Right atrium auricular region (tissue), 2 donors: ENCODE results near the gene SLITRK3. TPM values are rescaled to one million over a fixed set of nuclear protein-coding genes. Genes with fewer than 3 reads are reported as not detected.
A peak's percentile ranks its signal among the peaks of the same experiment; 100 is the strongest.

ENCODE experiments used
- DNase-seq: peaks from one replicate; pipeline ENCODE4 v3.0.0-alpha.2; 2019; ENCODE audit warnings: low spot score
- H3K27ac ChIP-seq, 2 donors: fragments of 200-600 bp; sonication (generic); 1 replicate in 1 of 2; 2 replicates in 1 of 2; pipeline ENCODE4 v1.5.1; 2016 to 2019
- H3K27me3 ChIP-seq, 2 donors: fragments of 200-600 bp; sonication (generic); one replicate each; pipeline versions ENCODE4 v1.5.1 to v1.6.0; 2017 to 2019
- H3K36me3 ChIP-seq: fragments of 200-600 bp; sonication (generic); one replicate; pipeline ENCODE4 v1.5.1; 2016
- H3K4me1 ChIP-seq, 2 donors: fragments of 200-600 bp; sonication (generic); one replicate each; pipeline versions ENCODE4 v1.5.1 to v1.6.0; 2017 to 2019
- H3K4me3 ChIP-seq, 2 donors: fragments of 200-600 bp; sonication (generic); 1 replicate in 1 of 2; 2 replicates in 1 of 2; pipeline ENCODE4 v1.5.1; 2017 to 2019; ENCODE audit warnings: mild to moderate bottlenecking in 1 of 2, moderate library complexity in 1 of 2
- H3K9me3 ChIP-seq, 2 donors: fragments of 200-600 bp; sonication (generic); one replicate each; pipeline ENCODE4 v1.5.1; 2019
- total RNA-seq, 2 donors: library from RNA; depleted of rRNA; stranded (reverse); fragments of >200 nt; gene quantifications; one replicate each; pipeline ENCODE4 v1.1.0, GENCODE V29; 2016
- TF ChIP-seq, protein P1 (sequence below), 2 donors: fragments of 200-600 bp; sonication (generic); IDR thresholded peaks; one replicate each; pipeline ENCODE4 v1.5.1; 2019; ENCODE audit warnings: antibody characterized with exemption in 2 of 2

The SLITRK3 gene, protein sequence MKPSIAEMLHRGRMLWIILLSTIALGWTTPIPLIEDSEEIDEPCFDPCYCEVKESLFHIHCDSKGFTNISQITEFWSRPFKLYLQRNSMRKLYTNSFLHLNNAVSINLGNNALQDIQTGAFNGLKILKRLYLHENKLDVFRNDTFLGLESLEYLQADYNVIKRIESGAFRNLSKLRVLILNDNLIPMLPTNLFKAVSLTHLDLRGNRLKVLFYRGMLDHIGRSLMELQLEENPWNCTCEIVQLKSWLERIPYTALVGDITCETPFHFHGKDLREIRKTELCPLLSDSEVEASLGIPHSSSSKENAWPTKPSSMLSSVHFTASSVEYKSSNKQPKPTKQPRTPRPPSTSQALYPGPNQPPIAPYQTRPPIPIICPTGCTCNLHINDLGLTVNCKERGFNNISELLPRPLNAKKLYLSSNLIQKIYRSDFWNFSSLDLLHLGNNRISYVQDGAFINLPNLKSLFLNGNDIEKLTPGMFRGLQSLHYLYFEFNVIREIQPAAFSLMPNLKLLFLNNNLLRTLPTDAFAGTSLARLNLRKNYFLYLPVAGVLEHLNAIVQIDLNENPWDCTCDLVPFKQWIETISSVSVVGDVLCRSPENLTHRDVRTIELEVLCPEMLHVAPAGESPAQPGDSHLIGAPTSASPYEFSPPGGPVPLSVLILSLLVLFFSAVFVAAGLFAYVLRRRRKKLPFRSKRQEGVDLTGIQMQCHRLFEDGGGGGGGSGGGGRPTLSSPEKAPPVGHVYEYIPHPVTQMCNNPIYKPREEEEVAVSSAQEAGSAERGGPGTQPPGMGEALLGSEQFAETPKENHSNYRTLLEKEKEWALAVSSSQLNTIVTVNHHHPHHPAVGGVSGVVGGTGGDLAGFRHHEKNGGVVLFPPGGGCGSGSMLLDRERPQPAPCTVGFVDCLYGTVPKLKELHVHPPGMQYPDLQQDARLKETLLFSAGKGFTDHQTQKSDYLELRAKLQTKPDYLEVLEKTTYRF
- 1 to 10 TPM in 1 of 2 donors, under 1 TPM in 1; 0.19 to 1.9 TPM for total RNA-seq

DNA sequence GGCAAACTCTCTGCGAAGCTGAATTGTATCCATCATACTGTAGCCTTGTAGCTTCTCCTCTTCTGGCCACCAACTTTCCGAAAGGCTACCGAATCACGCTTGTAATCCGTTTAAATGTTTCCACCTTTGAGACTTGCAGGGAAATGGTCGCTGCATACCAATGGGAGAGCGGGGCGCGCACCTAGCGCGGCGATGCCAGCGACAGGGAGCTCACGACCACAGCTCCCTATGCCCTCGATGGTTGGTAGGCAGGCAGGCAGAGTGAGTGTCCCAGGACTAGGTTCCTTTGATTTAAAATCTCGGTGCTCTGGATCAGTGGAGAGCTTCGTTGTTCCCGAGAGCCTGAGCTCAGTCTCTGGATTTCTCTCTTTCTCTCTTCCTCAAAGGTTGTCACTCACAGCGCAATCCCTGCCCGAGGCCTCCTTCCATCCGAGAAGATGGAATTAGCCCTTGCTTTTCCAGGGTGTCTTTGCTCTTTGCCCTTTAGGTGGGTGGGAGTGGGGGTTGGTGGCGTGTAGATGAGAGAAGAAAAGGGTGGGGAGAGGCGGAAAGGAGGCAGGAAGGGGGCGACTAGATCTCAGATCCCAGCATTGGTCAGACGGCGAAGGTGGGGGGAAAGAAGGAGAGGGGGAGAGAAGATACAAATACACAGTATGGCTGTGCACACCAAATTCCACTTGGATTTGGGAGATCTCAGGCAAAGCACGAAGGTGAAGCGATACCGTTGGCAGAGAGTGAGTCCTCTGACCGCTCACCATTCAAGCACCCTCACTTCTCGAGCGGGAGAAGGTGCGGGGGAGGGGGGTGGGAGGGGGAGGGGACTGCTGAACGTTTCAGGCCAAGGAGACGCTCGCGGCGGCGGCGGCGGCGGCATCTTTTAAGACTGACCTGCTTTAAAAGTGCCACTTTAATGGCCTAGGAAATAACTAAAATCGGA lies at the start of gene SLITRK3:
Gene SLITRK3, minus strand, starts transcription at position 745 of the 937 bp plus-strand sequence. CDS start 5,554 bp downstream, outside the sequence.
- peak within 1 kb of the TSS; percentile 41 to 57 for H3K4me3 ChIP-seq
- peaks cover 0 to 26% of the 10 kb centered on the region in 2 donors for H3K4me1 ChIP-seq
- DNase-seq = no peak
- H3K9me3 ChIP-seq = no peaks in the 10 kb centered on the region
- peaks cover 16 to 17% of the 10 kb centered on the region in 2 donors for H3K27me3 ChIP-seq
- TF ChIP-seq, protein P1, sequence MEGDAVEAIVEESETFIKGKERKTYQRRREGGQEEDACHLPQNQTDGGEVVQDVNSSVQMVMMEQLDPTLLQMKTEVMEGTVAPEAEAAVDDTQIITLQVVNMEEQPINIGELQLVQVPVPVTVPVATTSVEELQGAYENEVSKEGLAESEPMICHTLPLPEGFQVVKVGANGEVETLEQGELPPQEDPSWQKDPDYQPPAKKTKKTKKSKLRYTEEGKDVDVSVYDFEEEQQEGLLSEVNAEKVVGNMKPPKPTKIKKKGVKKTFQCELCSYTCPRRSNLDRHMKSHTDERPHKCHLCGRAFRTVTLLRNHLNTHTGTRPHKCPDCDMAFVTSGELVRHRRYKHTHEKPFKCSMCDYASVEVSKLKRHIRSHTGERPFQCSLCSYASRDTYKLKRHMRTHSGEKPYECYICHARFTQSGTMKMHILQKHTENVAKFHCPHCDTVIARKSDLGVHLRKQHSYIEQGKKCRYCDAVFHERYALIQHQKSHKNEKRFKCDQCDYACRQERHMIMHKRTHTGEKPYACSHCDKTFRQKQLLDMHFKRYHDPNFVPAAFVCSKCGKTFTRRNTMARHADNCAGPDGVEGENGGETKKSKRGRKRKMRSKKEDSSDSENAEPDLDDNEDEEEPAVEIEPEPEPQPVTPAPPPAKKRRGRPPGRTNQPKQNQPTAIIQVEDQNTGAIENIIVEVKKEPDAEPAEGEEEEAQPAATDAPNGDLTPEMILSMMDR (IDR thresholded peaks at IDR 0.05) = no peak
- no peaks in the 10 kb centered on the region for H3K36me3 ChIP-seq
- H3K27ac ChIP-seq = peak within 1 kb of the TSS in 1 of 2 donors; percentile 6

DNA sequence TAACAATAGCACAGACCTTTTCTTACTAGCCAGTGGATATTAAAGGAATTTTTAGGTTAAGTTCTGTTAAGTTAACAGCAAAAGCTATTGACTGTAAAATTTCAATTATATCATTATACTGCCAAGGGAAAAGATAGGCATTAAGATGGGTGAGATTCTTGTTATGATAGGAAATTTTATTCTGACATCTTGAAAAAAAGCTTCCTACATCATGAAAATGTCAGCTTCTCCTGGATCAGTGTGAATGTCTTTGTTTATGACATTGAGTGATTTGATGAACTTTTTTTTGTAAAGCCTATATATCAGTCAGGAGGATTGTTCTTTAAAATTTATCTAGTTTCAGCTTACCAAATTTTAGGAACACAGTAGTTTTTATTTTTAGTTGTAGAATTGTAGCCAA lies 47.4 kb upstream of the SLITRK3 start:
- Histone ChIP-seq H3K27me3 (no peaks in the 10 kb centered on the region), H3K36me3 (no peaks in the 10 kb centered on the region), H3K4me1 (no peaks in the 10 kb centered on the region), H3K27ac (no peak overlapping the region), H3K4me3 (no peak overlapping the region), H3K9me3 (no peaks in the 10 kb centered on the region)
- DNase-seq = no peak
- TF ChIP-seq, protein P1 (IDR thresholded peaks at IDR 0.05) = no peak

DNA sequence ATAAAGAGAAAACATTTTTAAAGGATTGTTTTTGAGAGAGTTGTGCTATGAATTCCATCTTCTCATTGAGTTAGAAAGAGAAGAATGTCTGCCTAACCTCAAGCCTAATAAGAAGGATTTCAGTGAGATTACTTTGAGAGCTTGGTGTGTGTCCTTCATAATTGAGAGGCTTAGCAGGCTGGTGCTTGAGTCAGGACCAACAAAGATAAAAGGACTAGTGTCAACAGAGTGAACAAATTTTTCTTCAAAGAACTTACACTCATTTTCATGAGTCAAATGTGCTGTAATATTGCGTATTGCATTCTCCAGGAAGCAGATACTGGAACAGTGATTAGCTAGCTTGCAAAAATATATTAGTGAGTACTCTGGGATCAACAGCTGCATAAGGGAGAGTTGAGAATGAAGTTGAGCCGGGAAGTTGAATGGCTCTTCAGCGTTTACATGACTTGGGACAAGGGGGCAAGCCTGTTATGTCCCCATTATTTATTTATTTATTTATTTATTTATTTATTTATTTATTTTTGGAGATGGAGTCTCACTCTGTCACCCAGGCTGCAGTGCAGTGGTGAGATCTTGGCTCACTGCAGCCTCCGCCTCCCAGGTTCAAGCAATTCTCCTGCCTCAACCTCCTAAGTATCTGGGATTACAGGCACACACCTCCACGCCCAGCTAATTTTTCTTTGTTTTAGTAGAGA lies 37.5 kb upstream of the SLITRK3 start:
- no peaks in the 10 kb centered on the region for H3K27me3 ChIP-seq
- H3K36me3 ChIP-seq = no peaks in the 10 kb centered on the region
- no peaks in the 10 kb centered on the region for H3K9me3 ChIP-seq
- TF ChIP-seq, protein P1 (IDR thresholded peaks at IDR 0.05) = no peak
- no peak for DNase-seq
- H3K4me3 ChIP-seq = no peak overlapping the region
- no peak overlapping the region for H3K27ac ChIP-seq
- H3K4me1 ChIP-seq = no peaks in the 10 kb centered on the region

DNA sequence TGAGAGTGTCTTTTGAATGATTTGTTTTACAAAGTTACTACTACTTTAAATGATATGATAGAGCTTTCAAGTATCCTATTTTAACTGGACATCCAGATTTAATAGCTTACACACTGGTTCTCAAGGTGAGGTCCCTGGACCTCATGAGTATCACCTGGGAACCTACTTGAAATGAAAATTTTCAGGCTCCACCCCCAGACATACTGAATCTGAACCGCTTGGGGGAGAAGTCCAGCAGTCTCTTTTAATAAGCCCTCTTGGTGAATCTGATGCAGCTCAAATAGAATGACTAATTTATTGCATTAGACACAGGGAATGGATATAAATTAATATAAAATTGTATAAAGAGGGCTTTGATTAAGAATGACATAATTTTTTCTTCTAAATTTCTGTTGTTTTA lies 29.4 kb upstream of the SLITRK3 start:
- no peak for DNase-seq
- H3K27me3 ChIP-seq = no peaks in the 10 kb centered on the region
- H3K9me3 ChIP-seq = no peaks in the 10 kb centered on the region
- no peaks in the 10 kb centered on the region for H3K4me1 ChIP-seq
- H3K27ac ChIP-seq = no peak overlapping the region
- TF ChIP-seq, protein P1 (IDR thresholded peaks at IDR 0.05) = no peak
- H3K4me3 ChIP-seq = no peak overlapping the region
- H3K36me3 ChIP-seq = no peaks in the 10 kb centered on the region
